Articular chondrocyte of knee joint (primary cell): Measurements from ENCODE around the gene SNX6. TPM values are rescaled to one million over a fixed set of nuclear protein-coding genes. Genes with fewer than 3 reads are reported as not detected.

Experiments used
- small RNA-seq: library from RNA; depleted of rRNA; stranded (forward); fragments of <200 nt; gene quantifications from one replicate; pipeline ENCODE3, GENCODE V24; 2012
- total RNA-seq: library from RNA; depleted of rRNA; stranded (reverse); fragments of >200 nt; gene quantifications from 2 replicates; pipeline ENCODE4 v1.2.3, GENCODE V29; 2012

SNX6 gene
- total RNA-seq = 202 and 250 TPM in 2 replicates

GRCh38 chr14:34629657-34630529, at the start of gene SNX6:
Gene SNX6, minus strand, starts transcription at chr14:34630148. Its CDS starts 32 bp downstream, at chr14:34630116.

GRCh38 chr14:34539407-34540180, 90.4 kb downstream of the SNX6 start, which contains the start of gene EAPP:
Gene EAPP, minus strand, starts transcription at chr14:34539701. Its CDS starts 73 bp downstream, at chr14:34539628.

Small RNAs within 50 kb of the gene (small RNA-seq; reads per million reads assigned to genes)
- gene RNU1-27P (not detected), gene RNU1-28P (not detected), gene RNU6-1261P (not detected)

Other genes starting within 250 kb of the SNX6 start
- gene SPTSSA, start 167.9 kb downstream of the SNX6 start, total RNA-seq = 16.1 and 20.1 TPM in 2 replicates
- gene EAPP, start 90.4 kb downstream of the SNX6 start, total RNA-seq = 67.9 and 72.0 TPM in 2 replicates
- 126 and 166 TPM in 2 replicates for gene CFL2, start 84.4 kb upstream of the SNX6 start, total RNA-seq
- 31.2 and 32.1 TPM in 2 replicates for gene BAZ1A, start 245.2 kb upstream of the SNX6 start, total RNA-seq